Measurements from ENCODE around the gene MCTP1.

Gene MCTP1

DNA sequence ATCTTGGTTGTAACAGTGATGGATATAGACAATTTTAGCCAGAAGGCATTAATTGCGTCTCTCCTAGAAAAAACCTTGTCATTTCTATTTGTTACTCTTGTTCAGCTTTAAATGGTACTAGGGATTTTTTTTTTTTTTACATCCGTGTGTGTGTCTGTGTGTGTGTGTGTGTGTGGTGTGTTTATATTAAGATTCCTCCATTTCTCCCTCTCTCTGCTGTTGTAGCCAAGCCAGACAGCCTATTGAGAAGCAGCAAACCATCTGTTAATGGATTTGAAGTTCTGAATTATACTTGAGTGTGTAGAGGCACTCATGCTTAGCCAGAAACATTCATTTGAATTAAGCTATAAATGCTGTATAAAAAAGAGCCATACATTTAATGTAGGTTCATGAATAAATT is 594.1 kb downstream of the MCTP1 start:
- no peak for DNase-seq

GRCh38 chr5:94689908-94690307 is 595.0 kb downstream of the MCTP1 start:
- no peak for DNase-seq

- DNase-seq: no peak
These were observed 601.9 kb downstream of the MCTP1 start for GRCh38 chr5:94682814-94683520.

GRCh38 chr5:94675965-94676618 is 608.8 kb downstream of the MCTP1 start:
- no peak for DNase-seq

- no peak for DNase-seq
These were observed 610.2 kb downstream of the MCTP1 start for GRCh38 chr5:94674490-94675382.

DNA sequence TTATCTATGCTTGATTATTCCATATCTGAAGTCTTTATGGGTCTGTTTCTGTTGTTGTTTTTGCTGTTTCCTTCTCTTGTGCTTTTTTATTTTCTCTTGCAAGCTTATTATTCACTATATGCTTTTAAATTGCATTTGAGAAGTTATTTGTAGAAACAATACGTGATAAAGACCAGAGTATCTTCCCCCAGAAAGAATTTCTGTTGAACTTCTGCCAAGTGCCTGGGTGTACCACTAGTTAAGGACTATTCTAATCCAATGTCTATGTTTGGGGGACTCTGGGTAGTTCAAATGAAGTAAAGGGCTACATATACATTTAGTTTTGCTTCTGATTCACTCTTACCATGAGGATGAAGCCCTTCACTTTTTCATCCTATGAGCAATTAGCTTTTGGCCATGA is 612.1 kb downstream of the MCTP1 start:
- DNase-seq: no peak

- no peak for DNase-seq
These were observed 614.2 kb downstream of the MCTP1 start for GRCh38 chr5:94670726-94671125.

DNA sequence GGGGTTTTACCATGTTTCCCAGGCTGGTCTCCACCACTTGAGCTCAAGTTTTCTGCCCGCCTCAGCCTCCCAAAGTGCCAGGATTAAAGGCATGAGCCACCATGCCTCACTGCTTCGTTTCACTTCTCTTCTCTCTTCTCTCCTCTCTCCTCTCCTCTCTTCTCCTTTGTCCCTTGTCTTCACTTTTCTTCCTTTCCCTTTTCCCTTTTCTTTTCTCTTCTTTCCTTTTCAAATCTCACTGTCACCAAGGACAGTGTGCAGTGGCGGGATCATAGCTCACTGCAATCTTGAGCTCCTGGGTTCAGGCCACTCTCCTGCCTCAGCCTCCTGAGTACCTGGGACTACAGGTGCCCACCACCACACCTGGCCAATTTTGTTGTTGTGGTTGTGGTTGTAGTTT is 617.0 kb downstream of the MCTP1 start:
- DNase-seq: no peak

- no peak for DNase-seq
These were observed 623.8 kb downstream of the MCTP1 start for GRCh38 chr5:94661086-94661485.

DNA sequence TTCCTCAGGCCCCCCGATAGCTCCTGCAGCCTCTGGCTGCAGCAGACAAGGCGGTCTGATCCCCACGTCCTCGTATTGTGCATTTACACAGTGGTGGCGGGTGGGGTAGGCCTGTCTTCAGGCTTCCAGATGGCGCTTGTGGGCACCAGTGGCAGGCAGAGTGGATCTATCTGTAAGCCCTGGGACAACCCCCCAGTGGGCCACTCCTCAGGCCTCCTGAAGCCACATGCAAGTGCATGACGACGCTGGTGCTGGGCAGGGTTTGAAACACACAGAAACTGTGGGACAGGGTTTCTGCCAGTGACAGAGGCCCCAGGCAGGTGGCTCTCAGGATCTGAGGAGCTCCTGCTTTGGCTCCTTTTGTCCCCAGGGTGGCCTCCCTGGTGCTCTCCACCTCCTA is 624.4 kb downstream of the MCTP1 start:
- DNase-seq: no peak

GRCh38 chr5:94658272-94658671 is 626.6 kb downstream of the MCTP1 start:
- no peak for DNase-seq
